ENCODE measurements around the gene PHYKPL. TPM values are rescaled to one million over a fixed set of nuclear protein-coding genes. Genes with fewer than 3 reads are reported as not detected.

PHYKPL gene
- total RNA-seq, 1 experiment from 2014 or later, result 43.2 TPM

GRCh38 chr5:178267876-178268275, 35.3 kb upstream of the PHYKPL start:
- CTCF ChIA-PET, result no interaction called here
- POLR2A ChIA-PET, result no interaction called here
- H3K27ac ChIP-seq (ENCODE audit: low read length), result no peak overlapping the region
- no peaks in the 10 kb centered on the region for H3K36me3 ChIP-seq (ENCODE audit: control insufficient read depth, insufficient read depth, low read length)
- intact Hi-C loops (cut with micrococcal nuclease; ENCODE audit: unreplicated experiment), result no loop called here
- in situ Hi-C loops (cut with HindIII; ENCODE audit: low pct_unique_long_range_greater_than_20kb, low sequenced_read_pairs), result no loop called here
- no peaks in the 10 kb centered on the region for H3K4me1 ChIP-seq (ENCODE audit: control insufficient read depth, insufficient read depth, low read length)
- no peaks in the 10 kb centered on the region for H3K27me3 ChIP-seq (ENCODE audit: control insufficient read depth, insufficient read depth, low read length)
- H3K9me3 ChIP-seq (ENCODE audit: control insufficient read depth, insufficient read depth, low read depth, low read length), result no peaks in the 10 kb centered on the region
- ATAC-seq (no peak), DNase-seq (ENCODE audit: low read depth, low spot score) (no peak)
- no TSS peak for BruUV-seq (replicated peaks)
- TF ChIP-seq CTCF (IDR thresholded peaks at IDR 0.05), result no peak
- no peak for TF ChIP-seq SIN3A (IDR thresholded peaks at IDR 0.05; ENCODE audit: borderline replicate concordance, insufficient read depth, low read depth, low read length)
- no peak for TF ChIP-seq POLR2AphosphoS5 (IDR thresholded peaks at IDR 0.05; ENCODE audit: low read depth, low read length)
- no peak for TF ChIP-seq REST (IDR thresholded peaks at IDR 0.05; ENCODE audit: insufficient read depth in 1 of 2, low read depth in 2 of 2, low read length in 1 of 2)
- no peak for TF ChIP-seq TCF7L2 (IDR thresholded peaks at IDR 0.05; ENCODE audit: low read depth, low read length)
- no peak overlapping the region for H3K4me3 ChIP-seq (ENCODE audit: low read depth in 2 of 2, low read length in 2 of 2)

- H3K4me3 ChIP-seq (ENCODE audit: low read depth in 2 of 2, low read length in 2 of 2), result no peak overlapping the region
- in situ Hi-C loops (cut with HindIII; ENCODE audit: low pct_unique_long_range_greater_than_20kb, low sequenced_read_pairs) (no loop called here), intact Hi-C loops (cut with micrococcal nuclease; ENCODE audit: unreplicated experiment) (no loop called here)
- DNase-seq (ENCODE audit: low read depth, low spot score) (no peak), ATAC-seq (no peak)
- no peaks in the 10 kb centered on the region for H3K27me3 ChIP-seq (ENCODE audit: control insufficient read depth, insufficient read depth, low read length)
- BruUV-seq (replicated peaks), result no TSS peak
- H3K27ac ChIP-seq (ENCODE audit: low read length), result no peak overlapping the region
- TF ChIP-seq TCF7L2 (IDR thresholded peaks at IDR 0.05; ENCODE audit: low read depth, low read length) (no peak), POLR2AphosphoS5 (IDR thresholded peaks at IDR 0.05; ENCODE audit: low read depth, low read length) (no peak), CTCF (IDR thresholded peaks at IDR 0.05) (no peak), REST (IDR thresholded peaks at IDR 0.05; ENCODE audit: insufficient read depth in 1 of 2, low read depth in 2 of 2, low read length in 1 of 2) (no peak), SIN3A (IDR thresholded peaks at IDR 0.05; ENCODE audit: borderline replicate concordance, insufficient read depth, low read depth, low read length) (no peak)
- POLR2A ChIA-PET, result no interaction called here
- no peaks in the 10 kb centered on the region for H3K36me3 ChIP-seq (ENCODE audit: control insufficient read depth, insufficient read depth, low read length)
- no peaks in the 10 kb centered on the region for H3K4me1 ChIP-seq (ENCODE audit: control insufficient read depth, insufficient read depth, low read length)
- H3K9me3 ChIP-seq (ENCODE audit: control insufficient read depth, insufficient read depth, low read depth, low read length), result no peaks in the 10 kb centered on the region
- CTCF ChIA-PET, result no interaction called here
Measured at GRCh38 chr5:178267245-178267644, 34.6 kb upstream of the PHYKPL start.
